ENCODE results near the gene PACS1.
"Not testable (repeated sequence)": the region's sequence is repeated elsewhere in the genome, so short reads cannot be mapped to it uniquely, and the experiment has no call there.

PACS1 gene

DNA sequence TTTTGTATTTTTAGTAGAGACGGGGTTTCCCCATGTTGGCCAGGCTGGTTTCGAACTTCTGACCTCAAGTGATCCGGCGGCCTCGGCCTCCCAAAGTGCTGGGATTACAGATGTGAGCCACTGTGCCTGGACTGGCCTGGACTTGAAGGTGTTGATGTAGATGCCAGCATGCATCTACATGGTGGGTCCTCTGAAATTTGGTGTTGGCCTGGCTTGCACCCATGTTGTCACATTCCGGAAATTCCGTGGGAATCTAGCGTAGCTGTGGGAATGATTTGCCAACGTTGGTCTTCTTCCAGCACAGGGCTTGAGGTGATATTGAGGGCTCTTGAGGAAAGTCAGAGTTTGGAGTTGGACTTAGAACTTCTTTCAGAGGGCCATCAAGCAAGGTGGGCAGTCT is 6.5 kb downstream of the PACS1 start:
- no peak for DNase-seq

DNA sequence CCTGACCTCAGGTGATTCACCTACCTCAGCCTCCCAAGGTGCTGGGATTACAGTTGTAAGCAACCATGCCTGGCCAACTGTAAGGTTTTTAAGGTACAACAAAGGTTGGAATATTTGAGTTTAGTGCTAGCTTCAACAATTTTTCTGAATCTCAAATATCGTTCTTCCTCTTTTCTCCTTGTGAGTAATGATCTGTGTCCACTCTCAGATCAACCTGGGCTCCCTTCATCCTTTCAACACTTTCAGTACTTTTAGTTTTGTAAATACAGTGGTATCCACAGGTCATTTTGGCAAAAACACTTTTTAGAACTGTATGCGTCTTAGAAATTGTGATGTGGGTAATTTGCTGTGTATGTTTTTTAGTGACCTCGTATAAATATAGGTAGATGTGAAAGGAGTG is 7.9 kb downstream of the PACS1 start:
- no peak for DNase-seq

DNA sequence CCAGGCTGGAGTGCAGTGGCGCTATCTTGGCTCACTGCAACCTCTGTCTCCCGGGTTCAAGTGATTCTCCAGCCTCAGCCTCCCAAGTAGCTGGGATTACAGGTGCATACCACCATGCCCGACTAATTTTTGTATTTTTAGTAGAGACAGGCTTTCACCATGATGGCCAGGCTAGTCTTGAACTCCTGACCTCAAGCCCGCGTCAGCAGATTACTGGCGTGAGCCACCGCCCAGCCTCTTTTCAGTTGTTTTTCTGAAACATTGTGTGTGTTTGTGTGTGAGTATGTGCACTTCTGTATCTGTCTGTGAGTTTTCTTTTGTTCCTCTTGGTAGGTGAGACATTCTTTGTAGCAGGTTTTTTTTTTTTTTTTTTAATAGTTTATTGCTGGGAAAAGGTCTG is 8.9 kb downstream of the PACS1 start:
- not testable (repeated sequence) for DNase-seq

DNA sequence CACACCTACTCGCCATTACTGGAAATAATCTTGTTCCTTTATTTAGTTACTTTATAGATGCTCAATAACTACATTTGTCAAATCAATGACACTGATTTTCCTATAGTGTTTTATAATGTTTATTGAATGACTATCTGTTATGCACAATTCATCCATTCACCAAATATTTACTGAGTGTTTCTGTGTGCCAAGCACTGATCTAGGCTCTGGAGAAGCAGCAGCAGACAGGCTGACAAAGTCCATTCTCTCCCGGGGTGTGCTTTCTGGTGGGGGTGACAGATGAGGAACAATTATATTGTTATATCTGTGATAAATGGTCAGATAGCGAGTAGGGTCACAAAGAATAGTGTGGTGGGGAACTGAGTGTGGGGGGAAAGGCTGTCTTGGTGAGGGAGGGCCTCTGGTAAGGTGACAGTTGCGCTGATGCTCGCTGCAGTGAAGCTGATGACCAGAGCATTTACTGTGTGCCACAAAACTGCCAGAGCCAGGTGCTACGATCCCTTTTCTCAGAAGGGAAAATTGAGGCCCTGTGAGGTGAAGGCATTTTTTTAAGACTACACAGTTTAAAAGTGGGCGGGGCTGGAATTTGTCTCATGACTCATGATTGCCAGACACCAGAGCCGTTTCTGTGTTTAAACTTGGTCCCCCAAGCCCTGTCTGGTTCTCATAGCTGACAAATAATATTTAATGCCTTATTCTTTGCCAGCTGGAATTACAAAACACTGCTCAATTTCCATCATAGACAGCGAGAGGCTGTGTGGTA is 10.2 kb downstream of the PACS1 start:
- DNase-seq: no peak

DNA sequence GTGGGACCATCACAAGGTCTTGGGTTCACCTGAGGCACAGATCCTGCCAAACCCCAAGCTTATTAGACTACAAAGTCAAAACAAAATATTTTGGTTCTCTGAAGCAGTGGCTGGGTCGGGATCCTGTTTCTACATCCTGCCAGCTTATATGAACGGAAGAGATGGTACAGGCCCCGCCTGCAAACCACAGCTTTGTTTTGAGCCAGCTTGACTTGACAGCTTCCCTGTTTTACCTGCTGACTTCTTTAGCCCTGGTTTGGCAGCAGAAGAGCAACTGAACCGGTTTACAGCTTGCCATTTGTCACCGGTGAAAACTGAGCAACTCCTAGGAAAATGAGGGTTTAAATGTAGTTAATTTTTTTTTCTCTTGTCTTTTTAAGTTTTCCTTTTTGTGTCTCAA is 11.4 kb downstream of the PACS1 start:
- peak; percentile 81 for DNase-seq

DNA sequence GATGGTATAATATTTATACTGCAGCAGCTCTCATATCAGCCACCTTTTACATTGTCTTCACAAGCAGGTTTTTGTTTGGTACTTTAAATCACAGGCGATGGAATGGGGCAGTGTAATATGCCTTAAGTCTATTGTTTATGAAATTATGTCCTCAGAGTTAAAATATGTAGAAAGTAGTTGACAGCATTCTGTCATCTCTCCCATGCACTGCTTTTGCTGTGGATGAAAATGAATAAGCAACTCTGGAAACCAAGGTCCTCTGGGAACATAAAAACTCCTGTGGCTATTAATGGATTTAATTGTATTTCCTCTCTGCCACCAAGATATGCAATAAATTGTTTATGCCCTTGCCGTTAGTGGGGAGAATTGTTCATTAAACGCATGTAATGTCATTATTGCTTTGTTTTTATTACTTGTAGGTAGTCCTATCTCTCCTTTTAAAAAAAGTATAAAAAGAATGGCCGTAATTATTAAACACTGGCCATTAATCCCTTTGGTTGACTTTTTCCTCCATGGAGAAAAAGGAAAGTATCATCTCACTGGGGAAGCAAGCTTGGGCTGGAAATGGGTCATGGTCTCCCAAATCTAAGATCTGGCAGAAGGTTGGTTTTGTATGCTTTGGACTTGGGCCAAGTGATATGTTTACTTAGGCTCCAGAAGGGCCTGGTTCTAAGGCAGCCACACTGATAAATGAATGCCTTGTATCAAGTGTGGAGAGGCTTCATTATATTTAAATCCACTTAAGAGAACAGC is 13.1 kb downstream of the PACS1 start:
- DNase-seq: peak; percentile 91

DNA sequence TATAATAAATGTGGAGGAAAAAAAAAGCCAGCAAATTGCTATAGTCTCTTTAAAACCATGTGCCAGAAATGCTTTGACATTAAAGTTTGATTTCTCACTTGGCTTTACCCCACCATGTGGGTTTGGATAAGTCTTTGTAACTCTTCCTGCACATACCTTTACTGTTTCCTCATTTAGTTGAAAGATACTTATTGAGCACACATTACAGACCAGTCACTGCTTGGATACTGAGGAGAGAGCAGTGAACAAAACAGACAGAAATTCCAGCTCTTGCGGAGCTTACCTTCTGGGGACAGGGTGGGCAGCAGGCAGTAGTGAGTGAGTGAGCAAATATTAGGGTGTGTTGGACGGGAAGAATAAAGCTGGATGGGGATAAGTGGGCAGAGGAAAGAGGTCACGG is 13.7 kb downstream of the PACS1 start:
- no peak for DNase-seq

DNA sequence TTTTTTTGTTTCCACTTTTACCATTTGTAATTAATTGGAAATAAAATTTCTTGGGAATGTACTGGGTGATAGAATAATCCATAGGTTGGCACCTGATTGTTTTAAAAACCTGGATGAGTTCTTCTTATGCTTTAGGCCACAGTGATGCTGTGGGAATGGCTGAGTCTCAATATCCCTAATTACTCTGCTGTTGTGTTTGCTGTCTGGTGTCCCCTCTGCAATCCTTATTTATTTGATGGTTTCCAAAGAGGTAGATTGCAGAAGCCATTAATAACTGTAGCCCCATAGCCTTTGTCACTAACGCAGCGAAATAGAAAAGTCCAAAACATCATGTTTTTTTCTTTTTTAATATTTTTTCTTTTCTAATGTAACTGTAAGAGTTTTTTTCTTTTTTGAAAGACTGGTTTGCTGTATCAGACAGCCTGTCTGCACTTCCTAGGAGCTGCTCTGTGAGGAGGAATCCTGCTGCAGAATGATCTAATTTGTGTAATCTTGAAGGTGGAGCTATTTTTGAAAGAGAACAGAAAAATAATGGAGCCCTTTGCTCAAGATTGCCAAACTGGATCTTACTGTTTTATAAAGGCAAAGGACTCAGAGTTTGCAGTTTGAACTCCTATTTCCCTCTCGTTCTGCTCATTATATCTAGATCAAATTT is 14.9 kb downstream of the PACS1 start:
- DNase-seq: no peak

DNA sequence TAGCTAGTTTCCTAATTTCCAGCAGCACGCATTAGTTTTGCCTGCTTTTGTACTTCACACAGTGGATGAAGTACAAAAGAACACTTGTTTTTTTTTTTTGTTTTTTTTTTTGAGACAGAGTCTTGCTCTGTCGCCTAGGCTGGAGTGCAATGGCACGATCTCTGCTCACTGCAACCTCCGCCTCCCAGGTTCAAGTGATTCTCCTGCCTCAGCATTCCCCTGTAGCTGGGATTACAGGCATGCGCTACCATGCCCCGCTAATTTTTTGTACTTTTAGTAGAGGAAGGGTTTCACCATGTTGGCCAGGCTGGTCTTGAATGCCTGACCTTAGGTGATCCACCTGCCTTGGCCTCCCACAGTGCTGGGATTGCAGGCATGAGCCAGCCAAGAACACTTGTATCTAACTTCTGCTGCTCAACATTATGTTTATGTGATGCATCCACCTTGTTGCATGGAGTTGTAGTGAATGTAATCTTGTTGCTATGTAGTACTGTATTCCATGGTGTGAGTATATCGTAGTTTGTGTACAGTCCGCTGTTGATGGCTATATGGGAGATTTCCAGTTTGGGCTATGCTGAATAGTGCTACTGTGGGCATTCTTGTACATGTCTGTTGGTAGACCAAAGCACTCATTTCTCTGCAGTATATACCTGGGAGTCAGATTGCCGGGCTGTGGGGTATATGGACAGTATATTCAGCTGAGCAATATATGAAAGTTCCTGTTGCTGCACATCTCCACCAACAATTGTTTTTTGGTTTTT is 17.3 kb downstream of the PACS1 start:
- no peak for DNase-seq

DNA sequence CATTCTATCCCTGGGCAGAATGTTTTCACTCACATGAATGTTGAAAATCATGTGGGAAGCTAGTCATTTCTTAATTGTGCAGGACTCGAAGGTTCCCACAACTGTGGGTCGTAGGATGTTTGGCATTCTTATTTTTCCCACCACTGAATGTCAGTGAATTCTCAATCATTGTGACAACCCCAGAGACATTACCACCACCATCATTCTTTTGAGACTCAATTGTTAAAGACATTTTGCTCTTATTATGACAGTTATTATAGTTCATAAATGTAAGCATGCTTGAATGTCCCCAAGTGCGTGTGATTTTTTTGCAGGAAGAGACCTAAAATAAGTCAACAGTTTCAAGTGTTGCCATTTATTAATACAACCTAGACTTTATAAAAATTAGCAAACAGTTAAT is 19.0 kb downstream of the PACS1 start:
- no peak for DNase-seq

DNA sequence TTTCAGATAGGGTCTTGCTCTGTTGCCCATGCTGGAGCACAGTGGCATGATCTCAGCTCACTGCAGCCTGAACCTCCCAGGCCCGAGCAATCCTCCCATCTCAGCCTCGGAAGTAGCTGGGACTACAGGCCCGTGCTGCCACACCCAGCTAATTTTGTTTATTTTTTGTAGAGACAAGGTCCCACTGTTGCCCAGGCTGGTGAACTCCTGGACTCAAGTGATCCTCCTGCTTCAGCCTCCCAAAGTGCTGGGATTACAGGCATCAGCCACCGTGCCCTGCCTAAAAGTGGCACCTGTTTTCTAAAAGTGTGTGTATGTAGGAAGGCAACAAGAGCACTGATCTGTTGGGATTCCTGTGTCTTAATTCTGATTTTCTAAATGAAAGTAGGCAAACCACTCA is 20.2 kb downstream of the PACS1 start:
- no peak for DNase-seq

DNA sequence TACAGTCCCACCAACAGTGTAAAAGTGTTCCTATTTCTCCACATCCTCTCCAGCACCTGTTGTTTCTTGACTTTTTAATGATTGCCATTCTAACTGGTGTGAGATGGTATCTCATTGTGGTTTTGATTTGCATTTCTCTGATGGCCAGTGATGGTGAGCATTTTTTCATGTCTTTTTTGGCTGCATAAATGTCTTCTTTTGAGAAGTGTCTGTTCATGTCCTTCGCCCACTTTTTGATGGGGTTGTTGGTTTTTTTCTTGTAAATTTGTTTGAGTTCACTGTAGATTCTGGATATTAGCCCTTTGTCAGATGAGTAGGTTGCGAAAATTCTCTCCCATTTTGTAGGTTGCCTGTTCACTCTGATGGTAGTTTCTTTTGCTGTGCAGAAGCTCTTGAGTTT is 22.1 kb downstream of the PACS1 start:
- DNase-seq: not testable (repeated sequence)

DNA sequence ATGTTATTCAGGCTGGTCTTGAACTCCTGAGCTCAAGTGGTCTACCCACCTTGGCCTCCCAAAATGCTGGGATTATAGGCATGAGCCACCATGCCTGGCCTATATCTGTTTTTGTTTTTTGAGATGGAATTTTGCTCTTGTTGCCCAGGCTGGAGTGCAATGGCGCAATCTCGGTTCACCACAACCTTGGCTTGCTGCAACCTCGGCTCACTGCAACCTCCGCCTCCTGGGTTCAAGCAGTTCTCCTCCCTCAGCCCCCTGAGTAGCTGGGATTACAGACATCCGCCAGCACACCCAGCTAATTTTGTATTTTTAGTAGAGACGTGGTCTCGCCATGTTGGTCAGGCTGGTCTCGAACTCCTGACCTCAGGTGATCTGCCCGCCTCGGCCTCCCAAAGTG is 29.7 kb downstream of the PACS1 start:
- DNase-seq: not testable (repeated sequence)

DNA sequence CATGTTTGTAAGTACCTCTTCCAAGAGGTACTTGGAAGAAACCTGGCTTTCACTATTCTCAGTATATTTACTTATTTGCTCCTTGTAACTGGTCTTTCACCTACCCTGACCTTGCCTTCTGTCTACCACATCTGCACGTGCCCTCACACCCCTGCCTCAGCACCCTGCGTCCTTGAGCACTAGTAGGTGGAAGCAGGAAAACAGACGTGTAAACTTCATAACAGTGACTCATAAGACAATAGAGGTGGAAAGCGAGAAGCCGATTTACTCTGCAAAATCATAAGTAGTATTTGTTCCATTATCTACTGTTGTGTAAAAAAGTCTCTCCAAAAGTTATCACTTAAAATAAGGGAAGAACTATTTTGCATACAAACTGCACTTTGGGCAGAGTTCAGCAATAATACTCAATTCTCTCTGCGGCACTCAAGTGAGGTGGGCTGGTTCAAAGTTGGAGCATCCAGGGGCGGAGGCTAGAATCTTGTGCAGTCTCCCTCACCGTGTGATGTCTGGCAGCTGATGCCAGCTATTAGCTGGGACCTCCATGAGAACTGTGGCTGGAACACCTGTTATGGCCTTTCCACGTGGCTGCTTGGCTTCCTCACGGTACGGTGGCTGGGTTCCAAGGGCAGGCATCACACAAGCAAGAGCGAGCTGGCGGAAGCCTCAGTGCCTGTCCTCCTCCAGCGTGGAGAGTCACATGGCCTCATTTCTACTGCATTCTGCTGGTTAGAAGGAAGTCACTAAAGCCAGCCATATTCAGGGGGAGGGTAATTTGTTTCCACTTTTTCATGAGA is 30.4 kb downstream of the PACS1 start:
- peak; percentile 86 for DNase-seq

DNA sequence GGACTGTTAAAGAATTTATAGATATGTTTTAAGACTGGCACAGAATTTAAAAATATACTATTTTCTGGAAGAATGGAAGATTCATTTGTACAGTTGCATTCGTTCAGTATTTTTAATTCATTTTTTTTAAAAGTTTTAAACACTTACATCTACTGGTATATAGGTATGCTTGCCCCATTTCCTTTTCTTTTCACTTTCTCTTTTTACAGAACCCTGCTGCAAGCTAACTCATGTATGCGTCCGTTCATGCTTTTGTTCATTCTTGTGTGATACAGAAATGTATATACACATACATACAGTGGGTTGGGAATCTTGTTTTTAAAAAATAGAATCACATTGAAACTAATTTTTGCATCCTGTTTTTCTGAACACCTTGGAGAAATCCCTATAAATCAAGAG is 31.0 kb downstream of the PACS1 start:
- no peak for DNase-seq

DNA sequence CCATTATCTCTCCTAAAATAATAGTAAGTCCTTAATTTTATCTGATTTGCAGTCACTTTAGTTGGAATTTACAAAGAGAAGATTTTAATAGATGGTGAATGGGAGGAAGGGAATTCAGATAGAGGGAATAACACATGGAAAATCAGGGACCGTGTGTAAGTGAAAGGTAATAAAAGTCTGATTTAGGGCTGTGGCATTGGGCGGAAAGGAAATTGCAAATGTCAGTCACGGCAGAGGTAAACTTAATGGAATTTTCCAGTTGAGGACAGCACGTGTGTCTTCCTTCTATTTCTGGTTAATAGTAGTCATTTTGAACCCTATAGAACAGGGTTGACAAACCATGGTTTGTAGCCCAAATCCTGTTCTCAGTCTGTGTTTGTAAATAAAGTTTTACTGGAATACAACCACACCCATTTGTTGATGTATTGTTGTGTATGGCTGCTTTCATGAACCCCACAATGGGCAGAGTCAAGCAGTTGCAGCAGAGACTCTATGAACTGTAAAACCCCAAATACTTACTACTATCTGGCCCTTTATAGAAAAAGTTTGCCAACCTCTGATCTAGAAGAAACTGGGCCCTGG is 34.1 kb downstream of the PACS1 start:
- DNase-seq: no peak

DNA sequence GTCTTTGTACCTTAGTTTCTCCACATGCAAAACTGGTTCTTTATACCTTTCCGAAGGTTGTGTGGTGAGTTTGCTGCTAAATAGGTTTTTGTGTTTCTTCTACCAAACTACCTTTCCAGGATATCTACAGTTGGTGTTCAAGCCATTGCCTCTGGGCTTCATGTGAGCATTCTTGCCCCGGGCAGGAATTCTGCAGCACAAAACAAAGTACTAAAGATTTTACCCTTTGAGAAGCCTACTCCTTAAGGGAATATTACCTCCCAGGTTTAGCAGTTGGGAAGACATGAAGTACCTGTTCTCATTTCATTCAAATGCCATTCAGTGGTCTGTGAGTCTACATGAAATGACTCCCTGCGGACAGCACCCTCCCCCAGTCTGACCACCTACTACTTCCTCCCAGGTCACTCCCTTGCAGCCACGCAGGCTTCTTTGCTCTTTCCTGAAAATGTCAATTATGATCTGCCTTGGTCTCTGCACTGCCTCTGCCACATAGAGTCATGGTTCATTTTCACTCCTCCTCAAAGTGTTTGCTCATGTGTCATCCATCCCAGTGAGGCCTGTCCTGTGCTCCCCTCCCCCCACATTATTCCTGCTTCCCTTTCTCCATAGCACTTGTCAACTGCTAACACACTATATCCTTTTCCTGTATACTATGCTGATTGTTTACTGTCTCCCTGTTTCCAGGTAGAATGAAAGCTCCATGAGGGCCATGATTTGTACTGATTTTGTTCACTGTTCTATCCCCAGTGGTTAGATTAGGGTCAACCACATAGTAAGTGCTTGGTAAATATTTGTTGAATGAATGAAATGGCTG is 36.9 kb downstream of the PACS1 start:
- no peak for DNase-seq

DNA sequence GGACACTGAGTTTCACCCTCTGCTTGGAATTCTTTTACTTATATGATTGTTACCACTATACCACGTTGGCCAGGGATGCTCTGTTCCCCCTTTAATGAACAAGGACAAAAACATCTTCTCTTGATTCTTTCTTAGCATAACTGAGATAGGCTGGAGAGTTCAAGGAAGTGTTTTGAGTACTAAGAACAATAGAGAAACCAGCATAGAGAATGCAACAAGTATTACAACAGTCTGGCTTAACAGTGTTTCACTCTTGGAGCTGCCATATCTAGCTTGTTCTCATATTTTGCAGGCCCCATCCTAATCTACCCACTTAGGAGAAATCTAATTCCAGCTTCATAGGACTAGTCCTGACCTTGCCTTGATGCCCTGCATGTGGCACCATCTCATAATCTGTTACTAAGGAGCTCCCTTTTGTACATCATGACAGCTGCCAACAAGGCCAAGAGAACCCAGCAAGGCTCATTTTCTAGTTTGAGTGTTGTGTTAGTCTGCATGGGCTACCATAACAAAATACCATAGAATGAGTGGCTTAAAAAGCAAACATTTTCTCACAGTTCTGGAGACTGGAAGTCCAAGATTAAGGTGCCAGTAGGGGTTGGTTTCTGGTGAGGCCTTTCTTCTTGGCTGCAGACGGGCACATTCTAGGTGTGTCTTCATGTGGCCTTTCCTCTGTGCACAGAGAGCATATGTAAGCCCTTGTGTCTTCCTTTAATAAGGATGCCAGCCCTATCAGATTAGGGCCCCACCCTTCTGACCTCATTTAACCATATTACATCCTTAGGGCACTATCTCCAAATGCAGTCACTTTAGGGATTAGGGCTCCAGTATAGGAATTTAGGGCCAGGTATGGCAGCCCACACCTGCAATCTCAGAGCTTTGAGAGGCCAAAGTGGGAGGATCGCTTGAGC is 37.8 kb downstream of the PACS1 start:
- DNase-seq: no peak

DNA sequence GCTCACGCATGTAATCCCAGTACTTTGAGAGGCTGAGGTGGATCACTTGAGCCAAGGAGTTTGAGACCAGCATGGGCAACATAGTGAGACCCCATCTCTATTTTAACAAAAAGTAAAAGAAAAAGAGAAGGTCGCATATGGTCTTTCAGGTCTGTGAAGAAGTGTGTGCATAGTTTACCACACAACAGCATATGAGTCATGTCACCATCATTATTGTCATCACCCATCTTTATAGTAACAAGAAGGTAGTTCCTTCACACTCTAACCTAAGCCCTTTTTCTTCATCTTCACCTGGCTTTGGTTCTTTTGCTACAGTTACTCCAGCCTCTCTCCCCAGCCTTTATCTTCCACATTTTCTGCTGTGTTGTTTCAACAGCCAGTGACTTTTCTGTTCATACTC is 39.2 kb downstream of the PACS1 start:
- DNase-seq: no peak

DNA sequence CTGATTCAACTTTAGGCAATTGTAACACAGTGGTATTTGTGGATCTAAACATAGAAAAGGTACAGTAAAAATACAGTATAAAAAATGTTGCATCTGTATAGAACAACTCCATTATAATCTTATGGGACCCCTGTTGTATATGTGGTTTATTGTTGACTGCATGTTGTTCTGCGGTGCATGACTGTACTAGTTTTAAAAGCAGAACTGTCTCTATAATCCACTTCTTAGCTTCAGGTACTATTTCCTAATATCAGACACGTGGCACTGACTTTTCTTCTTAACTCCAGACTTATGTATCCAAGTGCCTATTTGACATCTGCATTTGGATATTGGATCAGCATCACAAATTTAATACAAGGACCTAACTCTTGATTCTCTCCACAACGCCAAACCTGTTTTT is 41.1 kb downstream of the PACS1 start:
- DNase-seq: no peak

Measured in NCI-H2171 treated with DMSO at 0.1 percent for 48 hours (cell line).